ENCODE data around the gene CCDC57.

CCDC57 gene

DNA sequence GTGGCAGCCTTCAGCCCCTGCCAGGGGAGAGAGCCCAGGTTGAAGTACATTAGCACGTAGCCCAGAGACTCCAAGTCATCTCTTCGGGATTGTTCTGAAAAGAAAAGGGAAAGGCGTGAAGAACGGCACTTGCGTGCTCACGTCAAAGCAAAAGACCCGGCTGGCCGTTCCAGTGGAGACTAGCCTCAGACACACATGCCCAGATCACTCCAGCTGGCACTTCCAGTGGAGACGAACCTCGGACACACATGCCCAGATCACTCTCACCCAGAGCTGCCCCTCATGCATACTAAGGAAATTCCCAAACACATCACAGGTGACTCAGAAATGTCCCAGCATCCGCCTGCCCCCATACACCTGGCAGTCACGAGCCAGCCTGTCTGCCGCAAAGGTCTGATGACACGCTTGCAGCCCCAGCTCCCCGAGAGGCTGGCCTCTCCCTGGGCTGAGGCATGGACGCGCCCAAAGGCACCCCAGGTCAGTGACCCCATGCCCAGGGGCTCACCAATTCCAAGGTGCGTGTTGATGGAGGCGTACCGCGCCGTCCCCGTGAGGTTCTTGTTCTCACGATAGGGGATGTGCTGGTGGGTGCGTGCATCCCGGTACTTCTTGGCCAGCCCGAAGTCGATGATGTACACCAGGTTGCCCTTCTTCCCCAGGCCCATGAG, 40.0 kb upstream of the CCDC57 start:
- Histone ChIP-seq H3K27ac (ENCODE audit: low read depth, low read length) (no peak overlapping the region), H3K4ac (ENCODE audit: low read depth, low read length) (no peak overlapping the region), H3K18ac (ENCODE audit: low read length) (no peak overlapping the region), H2AK5ac (ENCODE audit: low read length) (no peak overlapping the region), H3K79me1 (ENCODE audit: low read length) (peaks cover 30% of the 10 kb centered on the region), H3K23ac (ENCODE audit: low read length) (no peak overlapping the region), H2BK120ac (ENCODE audit: low read depth, low read length) (no peak overlapping the region), H4K5ac (ENCODE audit: low read length) (no peak overlapping the region), H2BK5ac (ENCODE audit: low read length) (no peak overlapping the region), H4K8ac (ENCODE audit: low read depth, low read length) (no peak overlapping the region), H3K9ac (ENCODE audit: low read length) (no peak overlapping the region), H3K79me2 (ENCODE audit: control insufficient read depth, insufficient read depth, low read length) (peaks cover 14% of the 10 kb centered on the region), H3K4me2 (ENCODE audit: low read length) (no peak overlapping the region), H3K4me3 (ENCODE audit: low read length) (no peak overlapping the region), H3K56ac (ENCODE audit: low read length) (no peak overlapping the region), H2BK15ac (replicated peaks; ENCODE audit: low read depth) (no peak overlapping the region), H3K36me3 (ENCODE audit: control insufficient read depth, insufficient read depth, low read length) (peaks cover 38% of the 10 kb centered on the region), H3K27me3 (ENCODE audit: insufficient read depth, low read length, poor library complexity) (no peaks in the 10 kb centered on the region), H3K4me1 (ENCODE audit: control insufficient read depth, low read depth, low read length) (no peaks in the 10 kb centered on the region)
- WGBS (ENCODE audit: extremely low coverage, insufficient coverage, low lambda C conversion rate): no CpG with 5 or more reads among the region's 28 CpGs
- DNase-seq: no peak

DNA sequence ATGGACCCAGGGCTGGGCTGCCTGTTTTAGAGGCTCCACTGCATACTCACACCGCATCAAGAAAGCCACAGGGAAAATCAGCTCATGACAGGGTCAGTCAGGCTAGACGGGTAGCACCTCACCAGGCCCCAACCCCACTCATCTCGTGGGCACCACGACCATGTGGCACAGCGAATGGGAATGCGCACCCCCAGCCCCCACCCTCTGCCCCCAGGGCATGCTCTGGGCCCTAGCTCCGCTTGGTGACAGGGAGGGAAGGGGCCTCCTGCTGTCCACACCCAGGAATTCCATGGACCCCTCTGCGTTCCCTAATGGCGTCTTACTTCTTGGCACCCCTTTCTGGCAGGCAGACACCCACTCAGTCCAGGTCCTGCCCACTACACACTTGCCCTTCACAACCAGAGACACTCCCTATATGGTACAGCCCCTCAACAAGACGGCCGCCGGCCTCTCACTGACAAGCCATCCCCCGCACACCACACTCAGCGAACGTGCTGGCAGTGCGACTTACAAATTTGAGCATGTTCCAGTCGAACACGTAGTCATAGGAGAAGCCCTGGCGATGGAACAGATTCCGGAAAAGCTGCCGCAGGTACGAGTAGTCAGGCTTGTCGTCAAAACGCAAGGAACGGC, 38.3 kb upstream of the CCDC57 start:
- H4K8ac ChIP-seq (ENCODE audit: low read depth, low read length): no peak overlapping the region
- H3K79me2 ChIP-seq (ENCODE audit: control insufficient read depth, insufficient read depth, low read length): peaks cover 6% of the 10 kb centered on the region
- no peak overlapping the region for H2BK5ac ChIP-seq (ENCODE audit: low read length)
- WGBS (ENCODE audit: extremely low coverage, insufficient coverage, low lambda C conversion rate): no CpG with 5 or more reads among the region's 25 CpGs
- H2BK120ac ChIP-seq (ENCODE audit: low read depth, low read length): no peak overlapping the region
- DNase-seq: no peak
- H3K4me3 ChIP-seq (ENCODE audit: low read length): no peak overlapping the region
- H3K79me1 ChIP-seq (ENCODE audit: low read length): peaks cover 28% of the 10 kb centered on the region
- H3K27me3 ChIP-seq (ENCODE audit: insufficient read depth, low read length, poor library complexity): no peaks in the 10 kb centered on the region
- H3K56ac ChIP-seq (ENCODE audit: low read length): no peak overlapping the region
- H3K36me3 ChIP-seq (ENCODE audit: control insufficient read depth, insufficient read depth, low read length): peaks cover 37% of the 10 kb centered on the region
- H3K23ac ChIP-seq (ENCODE audit: low read length): no peak overlapping the region
- H3K9ac ChIP-seq (ENCODE audit: low read length): no peak overlapping the region
- H3K4me1 ChIP-seq (ENCODE audit: control insufficient read depth, low read depth, low read length): no peaks in the 10 kb centered on the region
- H3K4ac ChIP-seq (ENCODE audit: low read depth, low read length): no peak overlapping the region
- H4K5ac ChIP-seq (ENCODE audit: low read length): no peak overlapping the region
- no peak overlapping the region for H2AK5ac ChIP-seq (ENCODE audit: low read length)
- no peak overlapping the region for H2BK15ac ChIP-seq (replicated peaks; ENCODE audit: low read depth)
- H3K27ac ChIP-seq (ENCODE audit: low read depth, low read length): no peak overlapping the region
- no peak overlapping the region for H3K4me2 ChIP-seq (ENCODE audit: low read length)
- no peak overlapping the region for H3K18ac ChIP-seq (ENCODE audit: low read length)

DNA sequence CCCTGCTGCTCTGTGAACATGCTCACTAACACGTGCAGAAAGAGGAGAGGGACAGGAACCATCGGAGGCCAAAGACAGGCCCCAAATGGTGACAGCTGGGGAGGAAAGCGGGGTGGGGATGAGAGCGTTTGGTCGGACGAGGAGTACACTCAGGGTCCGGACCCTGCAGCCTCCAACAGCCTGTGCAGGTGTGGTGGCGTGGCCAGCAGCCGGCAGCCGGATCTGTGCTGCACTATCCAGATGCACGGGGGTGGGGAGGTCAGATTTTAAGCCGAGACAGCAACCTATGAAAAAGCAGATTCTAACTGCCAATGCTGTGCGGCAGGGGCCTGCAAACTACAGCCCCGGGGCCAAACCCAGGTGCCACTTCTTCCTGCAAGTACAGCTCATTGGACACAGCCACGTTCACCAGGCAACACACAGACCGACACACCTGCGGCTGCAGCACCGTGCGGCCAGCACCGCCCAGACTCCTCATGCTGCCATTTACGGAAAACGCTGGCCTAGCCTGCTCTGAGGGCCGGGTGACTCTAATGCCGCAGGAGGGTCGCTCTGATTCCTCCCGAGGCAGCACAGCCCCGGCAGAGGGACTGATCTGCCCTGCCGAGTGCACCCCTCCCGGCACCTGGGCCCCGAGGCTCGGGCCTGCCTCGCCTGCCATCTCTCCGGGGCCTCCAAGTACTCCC, 37.4 kb upstream of the CCDC57 start:
- peaks cover 37% of the 10 kb centered on the region for H3K36me3 ChIP-seq (ENCODE audit: control insufficient read depth, insufficient read depth, low read length)
- H2BK5ac ChIP-seq (ENCODE audit: low read length): no peak overlapping the region
- WGBS (ENCODE audit: extremely low coverage, insufficient coverage, low lambda C conversion rate): no CpG with 5 or more reads among the region's 33 CpGs
- no peak overlapping the region for H2BK120ac ChIP-seq (ENCODE audit: low read depth, low read length)
- no peak overlapping the region for H2BK15ac ChIP-seq (replicated peaks; ENCODE audit: low read depth)
- DNase-seq: no peak
- peaks cover 6% of the 10 kb centered on the region for H3K79me2 ChIP-seq (ENCODE audit: control insufficient read depth, insufficient read depth, low read length)
- H3K4ac ChIP-seq (ENCODE audit: low read depth, low read length): no peak overlapping the region
- no peak overlapping the region for H3K23ac ChIP-seq (ENCODE audit: low read length)
- H4K8ac ChIP-seq (ENCODE audit: low read depth, low read length): no peak overlapping the region
- H3K4me3 ChIP-seq (ENCODE audit: low read length): no peak overlapping the region
- no peak overlapping the region for H3K56ac ChIP-seq (ENCODE audit: low read length)
- H3K27me3 ChIP-seq (ENCODE audit: insufficient read depth, low read length, poor library complexity): no peaks in the 10 kb centered on the region
- no peaks in the 10 kb centered on the region for H3K4me1 ChIP-seq (ENCODE audit: control insufficient read depth, low read depth, low read length)
- H3K4me2 ChIP-seq (ENCODE audit: low read length): no peak overlapping the region
- no peak overlapping the region for H3K18ac ChIP-seq (ENCODE audit: low read length)
- peaks cover 23% of the 10 kb centered on the region for H3K79me1 ChIP-seq (ENCODE audit: low read length)
- no peak overlapping the region for H3K27ac ChIP-seq (ENCODE audit: low read depth, low read length)
- H3K9ac ChIP-seq (ENCODE audit: low read length): no peak overlapping the region
- H2AK5ac ChIP-seq (ENCODE audit: low read length): no peak overlapping the region
- H4K5ac ChIP-seq (ENCODE audit: low read length): no peak overlapping the region

DNA sequence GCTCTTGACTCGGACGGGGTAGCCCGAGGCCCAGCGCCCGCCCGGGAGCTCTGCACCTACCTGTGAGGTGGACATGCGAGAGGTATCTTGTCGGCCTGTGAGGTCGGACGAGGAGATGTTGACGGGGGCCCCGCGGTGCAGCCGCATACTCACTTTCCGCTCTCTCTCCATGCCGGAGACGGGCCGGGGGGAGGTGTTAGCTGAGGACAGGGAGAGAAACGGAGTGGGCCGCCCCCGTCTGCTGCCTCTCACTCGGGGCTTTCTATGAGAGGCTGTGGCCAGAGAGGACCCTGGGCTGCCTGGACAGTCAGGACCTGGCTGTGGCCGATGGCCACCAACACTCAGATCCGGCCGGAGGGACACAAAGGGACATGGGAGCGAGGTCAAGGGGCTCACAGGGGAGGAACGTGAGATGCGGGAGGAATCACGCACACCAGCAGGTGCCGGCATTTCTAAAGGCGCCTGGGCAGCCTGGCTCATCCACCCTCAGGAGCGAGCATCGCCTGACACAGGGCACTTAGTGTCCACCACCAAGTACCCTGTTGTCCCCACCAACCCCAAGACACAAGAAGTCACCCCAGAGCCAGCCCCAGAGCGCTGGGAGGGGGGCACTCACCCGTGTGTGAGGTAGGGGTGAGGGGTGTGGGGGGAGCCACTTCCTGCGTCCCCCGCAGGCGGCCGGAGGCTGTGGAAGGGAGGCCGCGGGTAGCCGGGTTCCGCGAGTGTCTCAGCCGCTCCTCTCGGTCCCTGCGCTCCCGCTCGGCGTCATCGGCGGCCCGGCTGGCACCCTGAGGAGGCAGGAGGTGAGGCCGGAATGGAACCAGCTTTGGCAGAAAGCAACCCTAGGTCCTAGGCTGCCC, 36.4 kb upstream of the CCDC57 start:
- H3K9ac ChIP-seq (ENCODE audit: low read length): no peak overlapping the region
- H3K36me3 ChIP-seq (ENCODE audit: control insufficient read depth, insufficient read depth, low read length): peaks cover 40% of the 10 kb centered on the region
- H2BK120ac ChIP-seq (ENCODE audit: low read depth, low read length): no peak overlapping the region
- no peak overlapping the region for H2BK15ac ChIP-seq (replicated peaks; ENCODE audit: low read depth)
- no peak overlapping the region for H3K4ac ChIP-seq (ENCODE audit: low read depth, low read length)
- peaks cover 6% of the 10 kb centered on the region for H3K79me2 ChIP-seq (ENCODE audit: control insufficient read depth, insufficient read depth, low read length)
- no peak overlapping the region for H3K27ac ChIP-seq (ENCODE audit: low read depth, low read length)
- H4K8ac ChIP-seq (ENCODE audit: low read depth, low read length): no peak overlapping the region
- H3K18ac ChIP-seq (ENCODE audit: low read length): no peak overlapping the region
- no peaks in the 10 kb centered on the region for H3K4me1 ChIP-seq (ENCODE audit: control insufficient read depth, low read depth, low read length)
- H3K79me1 ChIP-seq (ENCODE audit: low read length): peaks cover 23% of the 10 kb centered on the region
- WGBS (ENCODE audit: extremely low coverage, insufficient coverage, low lambda C conversion rate): no CpG with 5 or more reads among the region's 54 CpGs
- H3K4me3 ChIP-seq (ENCODE audit: low read length): no peak overlapping the region
- no peak overlapping the region for H3K23ac ChIP-seq (ENCODE audit: low read length)
- no peak overlapping the region for H4K5ac ChIP-seq (ENCODE audit: low read length)
- DNase-seq: no peak
- H2BK5ac ChIP-seq (ENCODE audit: low read length): no peak overlapping the region
- no peaks in the 10 kb centered on the region for H3K27me3 ChIP-seq (ENCODE audit: insufficient read depth, low read length, poor library complexity)
- no peak overlapping the region for H3K4me2 ChIP-seq (ENCODE audit: low read length)
- H3K56ac ChIP-seq (ENCODE audit: low read length): no peak overlapping the region
- no peak overlapping the region for H2AK5ac ChIP-seq (ENCODE audit: low read length)

DNA sequence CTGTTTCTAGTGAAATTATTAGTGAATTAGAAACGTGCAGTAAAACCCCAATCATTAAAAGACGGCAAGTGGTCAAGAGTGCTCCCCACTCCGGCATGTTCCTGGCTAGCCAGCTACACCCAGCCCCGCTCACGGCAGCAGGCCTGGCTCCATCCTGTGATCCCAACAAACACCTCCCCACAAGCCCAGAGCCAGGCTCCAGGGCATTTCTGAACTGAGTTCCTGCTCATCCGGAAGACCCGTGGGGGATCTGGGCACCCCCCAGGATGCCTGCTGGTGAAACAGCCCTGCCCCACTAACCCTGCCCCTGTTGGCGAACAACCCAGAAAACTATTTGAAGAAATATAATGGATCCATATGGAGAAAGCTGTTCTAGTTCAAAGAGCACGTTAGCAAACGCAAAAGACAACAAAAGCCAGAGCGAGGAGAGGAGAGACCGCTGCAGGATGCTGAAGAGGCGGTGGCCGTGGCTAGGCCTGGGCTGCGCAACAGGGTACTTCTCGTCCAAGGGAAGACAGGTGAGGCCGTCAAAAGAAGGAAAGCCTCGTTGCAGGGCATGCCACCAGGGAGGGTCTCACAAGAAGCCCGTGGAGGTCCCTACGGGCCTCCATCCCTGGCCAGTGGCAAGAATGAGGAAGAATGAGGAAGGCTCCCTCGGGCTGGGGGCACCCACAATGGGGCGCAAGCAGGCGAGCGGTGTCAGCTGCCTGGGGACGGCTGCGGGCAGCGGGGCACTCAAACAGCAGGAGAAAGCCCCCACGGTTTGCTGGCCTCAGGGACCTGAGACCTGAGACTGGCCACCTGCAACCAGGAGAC, 35.4 kb upstream of the CCDC57 start:
- WGBS (ENCODE audit: extremely low coverage, insufficient coverage, low lambda C conversion rate): no CpG with 5 or more reads among the region's 28 CpGs
- Histone ChIP-seq H3K27ac (ENCODE audit: low read depth, low read length) (no peak overlapping the region), H2BK15ac (replicated peaks; ENCODE audit: low read depth) (no peak overlapping the region), H2AK5ac (ENCODE audit: low read length) (no peak overlapping the region), H3K36me3 (ENCODE audit: control insufficient read depth, insufficient read depth, low read length) (peaks cover 45% of the 10 kb centered on the region), H3K4me2 (ENCODE audit: low read length) (no peak overlapping the region), H3K79me1 (ENCODE audit: low read length) (peaks cover 28% of the 10 kb centered on the region), H3K18ac (ENCODE audit: low read length) (no peak overlapping the region), H4K8ac (ENCODE audit: low read depth, low read length) (no peak overlapping the region), H3K4me1 (ENCODE audit: control insufficient read depth, low read depth, low read length) (no peaks in the 10 kb centered on the region), H3K56ac (ENCODE audit: low read length) (no peak overlapping the region), H3K27me3 (ENCODE audit: insufficient read depth, low read length, poor library complexity) (no peaks in the 10 kb centered on the region), H2BK5ac (ENCODE audit: low read length) (no peak overlapping the region), H3K9ac (ENCODE audit: low read length) (no peak overlapping the region), H3K4ac (ENCODE audit: low read depth, low read length) (no peak overlapping the region), H3K4me3 (ENCODE audit: low read length) (no peak overlapping the region), H3K79me2 (ENCODE audit: control insufficient read depth, insufficient read depth, low read length) (peaks cover 12% of the 10 kb centered on the region), H3K23ac (ENCODE audit: low read length) (no peak overlapping the region), H2BK120ac (ENCODE audit: low read depth, low read length) (no peak overlapping the region), H4K5ac (ENCODE audit: low read length) (no peak overlapping the region)
- DNase-seq: no peak

All from mesendoderm (in vitro differentiated cells).